HUES48 (cell line): ENCODE data around the gene ZHX3.

ENCODE experiments used
- H3K27ac ChIP-seq: one replicate; pipeline ENCODE4 v1.7.0; 2013; ENCODE audit warnings: low read depth, low read length, inconsistent platforms
- H3K27me3 ChIP-seq: 2 replicates; pipeline ENCODE4 v1.6.1; 2013; ENCODE audit warnings: mild to moderate bottlenecking, low read length; ENCODE audit not compliant: control insufficient read depth, insufficient read depth
- H3K36me3 ChIP-seq: 2 replicates; pipeline ENCODE4 v1.6.1; 2013; ENCODE audit warnings: low read length; ENCODE audit not compliant: control insufficient read depth, insufficient read depth
- H3K4me1 ChIP-seq: 2 replicates; pipeline ENCODE4 v1.6.1; 2013; ENCODE audit warnings: mild to moderate bottlenecking, low read length; ENCODE audit not compliant: control insufficient read depth, insufficient read depth
- H3K4me3 ChIP-seq: 2 replicates; pipeline ENCODE4 v1.5.1; 2013; ENCODE audit warnings: mild to moderate bottlenecking, low read depth, low read length
- H3K9ac ChIP-seq: 2 replicates; pipeline ENCODE4 v1.6.1; 2013; ENCODE audit warnings: mild to moderate bottlenecking, low read depth, low read length, moderate library complexity
- H3K9me3 ChIP-seq: 2 replicates; pipeline ENCODE4 v1.6.1; 2013; ENCODE audit warnings: low read length; ENCODE audit not compliant: control insufficient read depth, insufficient read depth

The ZHX3 gene, protein sequence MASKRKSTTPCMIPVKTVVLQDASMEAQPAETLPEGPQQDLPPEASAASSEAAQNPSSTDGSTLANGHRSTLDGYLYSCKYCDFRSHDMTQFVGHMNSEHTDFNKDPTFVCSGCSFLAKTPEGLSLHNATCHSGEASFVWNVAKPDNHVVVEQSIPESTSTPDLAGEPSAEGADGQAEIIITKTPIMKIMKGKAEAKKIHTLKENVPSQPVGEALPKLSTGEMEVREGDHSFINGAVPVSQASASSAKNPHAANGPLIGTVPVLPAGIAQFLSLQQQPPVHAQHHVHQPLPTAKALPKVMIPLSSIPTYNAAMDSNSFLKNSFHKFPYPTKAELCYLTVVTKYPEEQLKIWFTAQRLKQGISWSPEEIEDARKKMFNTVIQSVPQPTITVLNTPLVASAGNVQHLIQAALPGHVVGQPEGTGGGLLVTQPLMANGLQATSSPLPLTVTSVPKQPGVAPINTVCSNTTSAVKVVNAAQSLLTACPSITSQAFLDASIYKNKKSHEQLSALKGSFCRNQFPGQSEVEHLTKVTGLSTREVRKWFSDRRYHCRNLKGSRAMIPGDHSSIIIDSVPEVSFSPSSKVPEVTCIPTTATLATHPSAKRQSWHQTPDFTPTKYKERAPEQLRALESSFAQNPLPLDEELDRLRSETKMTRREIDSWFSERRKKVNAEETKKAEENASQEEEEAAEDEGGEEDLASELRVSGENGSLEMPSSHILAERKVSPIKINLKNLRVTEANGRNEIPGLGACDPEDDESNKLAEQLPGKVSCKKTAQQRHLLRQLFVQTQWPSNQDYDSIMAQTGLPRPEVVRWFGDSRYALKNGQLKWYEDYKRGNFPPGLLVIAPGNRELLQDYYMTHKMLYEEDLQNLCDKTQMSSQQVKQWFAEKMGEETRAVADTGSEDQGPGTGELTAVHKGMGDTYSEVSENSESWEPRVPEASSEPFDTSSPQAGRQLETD

DNA sequence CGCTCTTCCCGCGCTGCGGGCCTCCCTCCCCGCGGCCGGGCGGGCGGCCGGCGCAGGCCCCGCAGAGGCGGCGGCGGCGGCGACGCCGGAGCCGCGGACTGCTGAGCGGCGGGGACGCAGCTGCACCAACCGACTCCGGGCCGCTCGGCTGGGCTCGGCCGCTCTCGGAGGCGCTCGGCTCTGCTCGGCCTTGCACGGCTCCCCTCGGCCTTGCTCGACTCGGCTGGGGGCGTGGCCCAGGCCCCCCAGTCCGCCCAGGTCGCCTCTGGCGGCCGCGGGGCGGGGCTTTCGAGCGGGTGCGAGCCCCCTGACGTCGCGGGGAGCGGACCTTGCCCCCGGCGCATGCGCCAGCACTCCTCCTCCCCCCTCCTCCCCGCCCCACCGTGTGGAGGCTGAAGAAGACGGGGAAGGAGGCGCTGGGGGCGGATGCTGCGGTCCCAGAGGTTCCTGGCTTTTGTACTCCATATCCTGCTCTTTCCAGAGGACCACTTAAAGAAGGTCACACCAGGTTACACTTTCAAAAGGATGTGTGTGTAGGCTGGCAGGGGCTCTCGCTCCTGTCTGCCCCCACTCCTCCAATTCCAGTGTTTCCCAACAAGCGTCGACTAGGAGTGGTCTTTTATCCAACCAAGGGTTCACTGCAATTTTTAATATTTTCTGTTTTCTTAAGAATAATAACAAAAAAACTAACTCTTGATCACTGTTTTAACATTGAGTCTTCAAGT lies at the start of gene ZHX3:
Gene ZHX3 (minus strand): TSS at position 186 of the 725 bp plus-strand sequence. CDS start 112,815 bp downstream, outside the sequence.
- Histone ChIP-seq H3K4me3 (peak within 1 kb of the TSS; percentile 83), H3K4me1 (peaks cover 6% of the 10 kb centered on the region), H3K27me3 (no peaks in the 10 kb centered on the region), H3K9ac (peak within 1 kb of the TSS; percentile 13; the same call in 1 of the 2 replicates), H3K9me3 (no peaks in the 10 kb centered on the region), H3K27ac (peak within 1 kb of the TSS; percentile 40), H3K36me3 (no peaks in the 10 kb centered on the region)

DNA sequence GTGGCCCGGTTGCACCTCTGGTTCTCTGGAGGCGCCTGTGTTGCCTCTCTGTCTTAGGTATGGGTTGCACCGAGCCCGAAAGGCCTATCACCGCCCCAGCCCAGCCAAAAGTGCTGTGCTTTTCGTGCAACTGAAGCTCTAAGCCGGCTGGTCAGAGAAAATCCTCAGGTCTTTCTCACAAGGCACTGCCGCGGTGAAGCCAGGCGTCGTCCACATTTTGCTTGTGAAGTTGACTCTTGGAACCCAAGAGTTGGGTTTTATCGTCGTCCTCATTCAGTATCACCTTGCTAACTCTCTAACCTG lies 49.8 kb upstream of the ZHX3 start:
- Histone ChIP-seq H3K9ac (no peak overlapping the region), H3K36me3 (no peaks in the 10 kb centered on the region), H3K4me1 (no peaks in the 10 kb centered on the region), H3K27me3 (peaks cover 49% of the 10 kb centered on the region), H3K27ac (no peak overlapping the region), H3K4me3 (peak overlapping the region; percentile 64), H3K9me3 (peaks cover 6% of the 10 kb centered on the region; the same call in 1 of the 2 replicates)

DNA sequence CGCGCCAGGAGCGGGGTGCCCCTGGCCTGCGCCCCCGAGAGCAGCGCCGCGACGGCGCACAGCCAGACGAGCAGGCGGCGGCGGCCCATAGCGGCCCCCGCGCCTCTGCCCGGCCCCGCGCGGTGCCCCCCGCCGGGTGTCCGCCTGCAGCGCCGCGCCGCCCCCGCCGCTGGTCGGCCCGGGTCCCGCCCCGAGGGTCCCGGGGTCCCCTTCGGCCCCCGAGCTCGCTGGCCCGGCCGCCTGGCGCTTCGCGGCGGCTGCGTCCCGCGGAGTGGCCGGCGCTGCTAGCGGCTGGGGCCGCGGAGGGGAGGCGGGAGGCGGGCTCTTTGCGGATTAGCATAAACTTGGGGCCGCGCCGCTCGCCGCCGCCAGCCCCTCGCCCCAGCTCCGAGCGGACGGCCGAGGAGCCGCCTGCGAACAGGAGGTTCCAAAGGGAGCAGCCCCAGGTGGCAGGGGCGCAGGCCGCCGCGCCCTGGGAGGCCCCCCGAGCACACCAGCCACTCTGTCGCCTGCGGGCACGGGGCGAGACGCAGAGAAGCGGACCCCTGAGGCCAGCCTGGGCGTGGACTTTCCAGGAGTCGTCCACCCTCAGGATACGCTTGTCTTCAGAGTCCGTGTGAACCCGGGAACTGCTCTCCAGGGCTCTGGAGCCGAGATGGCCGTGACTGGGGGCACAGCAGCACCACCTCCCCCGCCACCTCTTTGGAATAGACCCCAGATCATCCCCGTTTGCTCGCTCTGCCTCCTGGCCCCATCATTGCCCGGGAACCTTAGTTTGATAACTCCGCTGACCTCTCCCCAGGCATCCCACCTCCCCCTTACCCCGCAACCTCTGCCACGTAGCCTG lies 49.2 kb upstream of the ZHX3 start, which contains the start of gene EMILIN3:
Gene EMILIN3 (minus strand): TSS at position 273 of the 847 bp plus-strand sequence. CDS start 184 bp downstream, at position 89.
- H3K9me3 ChIP-seq = peaks cover 3% of the 10 kb centered on the region; the same call in 1 of the 2 replicates
- no peaks in the 10 kb centered on the region for H3K4me1 ChIP-seq
- peak within 1 kb of the TSS; percentile 64 for H3K4me3 ChIP-seq
- H3K27me3 ChIP-seq = peaks cover 49% of the 10 kb centered on the region
- no peak within 1 kb of the TSS for H3K27ac ChIP-seq
- no peaks in the 10 kb centered on the region for H3K36me3 ChIP-seq
- H3K9ac ChIP-seq = no peak within 1 kb of the TSS

DNA sequence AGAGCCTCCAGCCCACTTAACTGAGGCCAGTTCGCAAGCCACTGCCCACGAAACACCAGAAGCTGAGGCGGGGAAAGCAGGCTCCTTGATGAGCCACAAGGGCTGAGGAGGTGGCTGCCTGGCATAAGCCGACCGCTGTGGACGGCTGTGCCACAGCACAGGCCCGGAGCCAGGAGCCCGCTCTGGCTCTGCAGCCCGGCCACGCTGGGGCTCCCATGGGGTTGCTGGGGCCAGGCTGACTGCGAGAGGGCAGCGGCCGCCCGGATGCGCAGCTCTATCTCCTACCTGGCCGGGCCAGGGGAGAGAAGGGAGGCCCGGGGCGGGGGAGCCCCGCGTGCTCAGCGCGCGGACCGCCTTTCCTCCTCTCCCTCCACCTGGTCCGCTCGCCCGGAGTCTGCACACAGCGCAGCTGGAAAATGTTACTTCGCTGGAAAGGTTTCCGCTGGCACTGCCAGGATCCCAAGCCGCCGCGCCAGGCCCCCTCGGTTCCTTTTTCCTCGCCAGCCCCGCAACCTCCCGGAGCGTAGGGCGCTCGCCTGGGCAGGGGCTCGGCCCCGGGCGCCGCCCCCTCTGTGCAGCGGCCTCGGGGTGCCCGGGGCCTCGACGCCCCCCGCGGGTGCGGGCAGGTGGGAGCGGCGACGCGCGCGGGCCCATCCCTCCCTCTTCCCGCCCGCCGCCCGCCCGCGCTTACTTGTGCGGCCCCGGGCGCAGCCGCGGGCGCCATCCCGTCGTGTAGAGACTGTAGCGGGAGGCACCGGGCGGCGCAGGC lies 48.4 kb upstream of the ZHX3 start:
- H3K4me1 ChIP-seq = no peaks in the 10 kb centered on the region
- H3K27me3 ChIP-seq = peaks cover 49% of the 10 kb centered on the region
- no peaks in the 10 kb centered on the region for H3K9me3 ChIP-seq
- peak overlapping the region; percentile 64 for H3K4me3 ChIP-seq
- no peaks in the 10 kb centered on the region for H3K36me3 ChIP-seq
- no peak overlapping the region for H3K9ac ChIP-seq
- no peak overlapping the region for H3K27ac ChIP-seq

DNA sequence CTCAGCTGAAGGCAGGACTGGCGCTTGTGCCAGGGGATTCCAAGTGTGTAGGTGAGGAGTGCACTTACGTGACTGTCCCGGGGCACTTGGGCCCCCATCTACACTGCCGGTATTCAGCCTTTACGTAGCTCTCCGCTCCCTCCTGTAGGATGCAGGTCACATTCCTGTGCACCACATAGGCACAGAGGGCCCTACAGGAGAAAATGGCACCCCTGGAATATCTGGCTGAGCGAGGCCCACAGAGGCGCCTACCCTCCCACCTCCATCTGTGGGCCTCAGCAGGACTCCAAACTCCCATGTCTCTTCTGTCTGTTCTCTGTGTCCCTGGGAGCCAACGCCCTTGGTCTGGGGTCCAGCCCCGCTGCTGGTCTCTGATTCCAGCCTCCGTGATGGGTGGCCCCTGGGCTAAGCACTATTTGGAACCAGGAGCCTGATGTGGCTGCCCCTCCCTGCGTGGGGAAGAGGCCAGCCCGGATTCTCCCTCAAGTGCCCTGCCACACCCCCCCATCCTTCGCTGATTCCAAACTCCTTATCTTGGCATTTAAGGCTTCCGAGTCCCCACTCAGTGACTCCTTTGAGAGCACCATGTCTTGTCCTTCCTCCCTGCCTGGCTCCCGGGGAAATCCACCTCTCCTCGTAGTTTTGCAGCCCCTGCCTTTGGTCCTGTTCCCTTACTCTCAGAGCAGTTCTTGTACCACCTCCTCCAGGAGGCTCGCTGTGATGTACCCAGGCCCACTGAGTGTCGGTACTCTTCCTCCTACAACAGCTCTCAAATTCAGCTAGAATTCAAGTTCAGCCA lies 47.6 kb upstream of the ZHX3 start:
- H3K27me3 ChIP-seq = peaks cover 49% of the 10 kb centered on the region
- peak overlapping the region; percentile 64; the same call in 1 of the 2 replicates for H3K4me3 ChIP-seq
- no peak overlapping the region for H3K9ac ChIP-seq
- H3K36me3 ChIP-seq = 0 out of 2 replicates have a peak, but pooled peaks cover 3% of the 10 kb centered on the region
- no peak overlapping the region for H3K27ac ChIP-seq
- H3K4me1 ChIP-seq = no peaks in the 10 kb centered on the region
- no peaks in the 10 kb centered on the region for H3K9me3 ChIP-seq

DNA sequence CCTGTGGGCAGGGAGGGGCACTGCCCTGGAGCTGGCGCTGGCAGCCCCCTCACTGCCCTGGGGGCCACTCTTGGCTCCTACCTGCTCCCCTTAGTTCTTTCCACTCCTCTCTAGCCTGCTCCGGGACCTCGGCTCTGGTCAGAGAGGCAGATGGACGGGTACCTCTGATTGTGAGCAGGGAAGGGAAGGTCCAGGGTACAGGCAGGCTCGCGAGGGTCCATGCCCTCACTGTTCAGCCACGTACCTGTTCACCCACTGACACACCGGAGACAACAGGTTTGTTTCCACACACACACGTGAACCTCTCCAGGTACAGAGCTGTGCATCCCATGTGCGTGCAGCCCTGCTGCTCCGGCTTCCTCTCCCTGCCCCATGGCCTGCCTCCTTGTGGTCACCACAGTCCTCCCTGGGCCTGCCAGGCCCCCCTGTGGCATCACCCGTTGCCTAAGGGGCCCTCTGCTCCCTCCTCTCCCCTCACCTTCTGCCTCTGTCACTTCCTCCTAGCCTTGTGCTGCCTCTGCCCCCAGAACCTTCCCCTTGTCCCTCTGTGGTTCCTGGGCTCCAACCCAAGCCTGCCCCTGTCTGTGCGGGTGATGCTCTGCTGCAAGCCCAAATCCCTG lies 46.8 kb upstream of the ZHX3 start:
- H3K27me3 ChIP-seq = peaks cover 44% of the 10 kb centered on the region
- no peaks in the 10 kb centered on the region for H3K9me3 ChIP-seq
- H3K27ac ChIP-seq = no peak overlapping the region
- H3K9ac ChIP-seq = no peak overlapping the region
- 0 out of 2 replicates have a peak, but pooled peaks cover 3% of the 10 kb centered on the region for H3K36me3 ChIP-seq
- H3K4me1 ChIP-seq = no peaks in the 10 kb centered on the region
- H3K4me3 ChIP-seq = no peak overlapping the region

DNA sequence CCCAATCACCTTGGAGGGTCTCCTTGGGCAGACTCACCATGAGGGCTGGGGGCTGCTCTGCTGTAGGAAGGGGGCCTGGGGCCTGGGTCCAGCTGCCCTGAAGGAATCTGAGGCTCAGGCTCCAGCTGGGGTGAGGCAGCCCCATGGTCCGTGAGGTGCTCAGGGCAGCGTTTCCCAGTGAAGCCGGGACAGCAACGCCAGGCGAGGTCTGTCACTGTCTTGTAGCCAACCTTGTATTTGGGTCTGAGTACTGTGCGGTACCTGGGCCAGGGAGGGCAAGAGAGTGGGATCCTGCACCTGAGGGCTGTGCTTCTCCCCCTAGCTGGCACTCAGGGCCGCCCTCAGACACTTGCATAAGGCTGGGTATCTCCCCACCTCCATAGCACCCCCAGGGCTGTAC lies 46.1 kb upstream of the ZHX3 start:
- 0 out of 2 replicates have a peak, but pooled peaks cover 3% of the 10 kb centered on the region for H3K36me3 ChIP-seq
- H3K27ac ChIP-seq = no peak overlapping the region
- H3K9ac ChIP-seq = no peak overlapping the region
- no peaks in the 10 kb centered on the region for H3K4me1 ChIP-seq
- H3K4me3 ChIP-seq = no peak overlapping the region
- peaks cover 38% of the 10 kb centered on the region for H3K27me3 ChIP-seq
- H3K9me3 ChIP-seq = no peaks in the 10 kb centered on the region

DNA sequence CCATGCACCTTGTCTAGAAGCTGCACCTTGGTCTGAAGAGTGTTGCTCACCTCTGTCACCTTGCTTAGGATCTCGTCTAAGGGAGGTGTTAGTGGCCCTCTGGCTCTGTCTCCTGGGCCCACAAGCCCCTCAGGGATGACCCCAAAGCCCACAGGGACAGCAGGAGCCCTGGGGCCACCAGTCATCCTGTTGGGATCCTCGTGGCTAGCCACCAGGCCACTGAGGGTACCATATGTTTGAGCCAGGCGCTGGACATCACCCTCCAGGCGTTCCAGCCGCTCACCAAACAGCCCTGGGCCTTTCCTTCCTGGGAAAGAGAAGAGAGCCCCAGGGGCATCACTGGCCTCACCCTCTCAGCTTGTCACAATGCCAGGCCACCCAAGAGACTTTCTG lies 45.2 kb upstream of the ZHX3 start:
- H3K4me3 ChIP-seq = no peak overlapping the region
- H3K4me1 ChIP-seq = no peaks in the 10 kb centered on the region
- no peaks in the 10 kb centered on the region for H3K9me3 ChIP-seq
- H3K27me3 ChIP-seq = peaks cover 34% of the 10 kb centered on the region
- H3K27ac ChIP-seq = no peak overlapping the region
- H3K9ac ChIP-seq = no peak overlapping the region
- 0 out of 2 replicates have a peak, but pooled peaks cover 3% of the 10 kb centered on the region for H3K36me3 ChIP-seq
